HuH-7 (cell line): ENCODE data around the gene OR10G8.
A peak's percentile ranks its signal among the peaks of the same experiment; 100 is the strongest.
"Not testable (repeated sequence)": the region's sequence is repeated elsewhere in the genome, so short reads cannot be mapped to it uniquely, and the experiment has no call there.

Experiments used
- DNase-seq: peaks from one replicate; pipeline ENCODE4 v3.0.0; 2011; ENCODE audit warnings: low spot score

OR10G8 gene

GRCh38 chr11:124026498-124026897, at the start of gene OR10G8:
TSS of gene OR10G8 (plus strand) at chr11:124026798. CDS start at chr11:124029623, 2,825 bp downstream.
- DNase-seq: no peak

- no peak for DNase-seq
Measured at GRCh38 chr11:123977731-123978347, 48.8 kb upstream of the OR10G8 start, which contains the start of gene OR10S1. TSS of gene OR10S1 (minus strand) at chr11:123977781. CDS start at chr11:123977664, 117 bp downstream.

- DNase-seq: no peak
Measured at GRCh38 chr11:123979311-123979710, 47.3 kb upstream of the OR10G8 start.

GRCh38 chr11:123995119-123995518, 31.5 kb upstream of the OR10G8 start, which contains the start of gene OR10G6:
TSS of gene OR10G6 (minus strand) at chr11:123995161. CDS start at chr11:123995161, 0 bp downstream.
- no peak for DNase-seq

GRCh38 chr11:124012697-124013096, 13.9 kb upstream of the OR10G8 start, which contains the start of gene OR10G4:
TSS of gene OR10G4 (plus strand) at chr11:124012997. CDS start at chr11:124015575, 2,578 bp downstream.
- no peak for DNase-seq

GRCh38 chr11:124015837-124016236, 10.8 kb upstream of the OR10G8 start:
- DNase-seq: not testable (repeated sequence)

GRCh38 chr11:124036666-124037065, 10.1 kb downstream of the OR10G8 start:
- DNase-seq: no peak

GRCh38 chr11:124039557-124039956, 13.0 kb downstream of the OR10G8 start:
- DNase-seq: no peak

- no peak for DNase-seq
Measured at GRCh38 chr11:124041254-124041653, 14.7 kb downstream of the OR10G8 start, which contains the start of gene OR10G7. TSS of gene OR10G7 (minus strand) at chr11:124041325. CDS start at chr11:124039001, 2,324 bp downstream.

- DNase-seq: no peak
Measured at GRCh38 chr11:124043420-124043819, 16.8 kb downstream of the OR10G8 start.

GRCh38 chr11:124050748-124051147, 24.1 kb downstream of the OR10G8 start:
- no peak for DNase-seq

- no peak for DNase-seq
Measured at GRCh38 chr11:124052966-124053365, 26.4 kb downstream of the OR10G8 start.

- DNase-seq: no peak
Measured at GRCh38 chr11:124068601-124069110, 42.1 kb downstream of the OR10G8 start.

- peak; percentile 28 for DNase-seq
Measured at GRCh38 chr11:124069429-124070401, 43.1 kb downstream of the OR10G8 start.

GRCh38 chr11:124070915-124071622, 44.5 kb downstream of the OR10G8 start:
- DNase-seq: peak; percentile 52

GRCh38 chr11:124071623-124071948, 45.0 kb downstream of the OR10G8 start:
- no peak for DNase-seq

GRCh38 chr11:124072147-124072546, 45.5 kb downstream of the OR10G8 start:
- DNase-seq: no peak

GRCh38 chr11:124074554-124074953, 48.0 kb downstream of the OR10G8 start:
- no peak for DNase-seq

GRCh38 chr11:124075492-124075840, 48.9 kb downstream of the OR10G8 start:
- DNase-seq: no peak

GRCh38 chr11:124075841-124076651, 49.4 kb downstream of the OR10G8 start:
- no peak for DNase-seq

GRCh38 chr11:124077266-124077665, 50.7 kb downstream of the OR10G8 start:
- DNase-seq: no peak
